ENCODE results near the gene SLC30A7.

Gene SLC30A7

GRCh38 chr1:100952104-100952745 is 56.3 kb downstream of the SLC30A7 start:
- TF ChIP-seq SIN3A (IDR thresholded peaks at IDR 0.05; ENCODE audit: borderline replicate concordance, insufficient read depth, low read length) (no peak), POLR2AphosphoS5 (IDR thresholded peaks at IDR 0.05; ENCODE audit: low read depth, low read length) (no peak), TAF1 (IDR thresholded peaks at IDR 0.05; ENCODE audit: borderline replicate concordance, insufficient read depth, low read length) (no peak), FOXP2 (optimal IDR thresholded peaks at IDR 0.05; ENCODE audit: borderline replicate concordance, extremely low read depth, extremely low read length, insufficient read depth) (no peak)
- TF ChIP-seq, protein P1, sequence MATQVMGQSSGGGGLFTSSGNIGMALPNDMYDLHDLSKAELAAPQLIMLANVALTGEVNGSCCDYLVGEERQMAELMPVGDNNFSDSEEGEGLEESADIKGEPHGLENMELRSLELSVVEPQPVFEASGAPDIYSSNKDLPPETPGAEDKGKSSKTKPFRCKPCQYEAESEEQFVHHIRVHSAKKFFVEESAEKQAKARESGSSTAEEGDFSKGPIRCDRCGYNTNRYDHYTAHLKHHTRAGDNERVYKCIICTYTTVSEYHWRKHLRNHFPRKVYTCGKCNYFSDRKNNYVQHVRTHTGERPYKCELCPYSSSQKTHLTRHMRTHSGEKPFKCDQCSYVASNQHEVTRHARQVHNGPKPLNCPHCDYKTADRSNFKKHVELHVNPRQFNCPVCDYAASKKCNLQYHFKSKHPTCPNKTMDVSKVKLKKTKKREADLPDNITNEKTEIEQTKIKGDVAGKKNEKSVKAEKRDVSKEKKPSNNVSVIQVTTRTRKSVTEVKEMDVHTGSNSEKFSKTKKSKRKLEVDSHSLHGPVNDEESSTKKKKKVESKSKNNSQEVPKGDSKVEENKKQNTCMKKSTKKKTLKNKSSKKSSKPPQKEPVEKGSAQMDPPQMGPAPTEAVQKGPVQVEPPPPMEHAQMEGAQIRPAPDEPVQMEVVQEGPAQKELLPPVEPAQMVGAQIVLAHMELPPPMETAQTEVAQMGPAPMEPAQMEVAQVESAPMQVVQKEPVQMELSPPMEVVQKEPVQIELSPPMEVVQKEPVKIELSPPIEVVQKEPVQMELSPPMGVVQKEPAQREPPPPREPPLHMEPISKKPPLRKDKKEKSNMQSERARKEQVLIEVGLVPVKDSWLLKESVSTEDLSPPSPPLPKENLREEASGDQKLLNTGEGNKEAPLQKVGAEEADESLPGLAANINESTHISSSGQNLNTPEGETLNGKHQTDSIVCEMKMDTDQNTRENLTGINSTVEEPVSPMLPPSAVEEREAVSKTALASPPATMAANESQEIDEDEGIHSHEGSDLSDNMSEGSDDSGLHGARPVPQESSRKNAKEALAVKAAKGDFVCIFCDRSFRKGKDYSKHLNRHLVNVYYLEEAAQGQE (IDR thresholded peaks at IDR 0.05; ENCODE audit: insufficient read depth in 1 of 2, low read depth in 2 of 2, low read length in 2 of 2) = no peak

GRCh38 chr1:100953960-100954730 is 58.3 kb downstream of the SLC30A7 start:
- TF ChIP-seq FOXP2 (optimal IDR thresholded peaks at IDR 0.05; ENCODE audit: borderline replicate concordance, extremely low read depth, extremely low read length, insufficient read depth) = no peak
- TF ChIP-seq SIN3A (IDR thresholded peaks at IDR 0.05; ENCODE audit: borderline replicate concordance, insufficient read depth, low read length) = no peak
- no peak for TF ChIP-seq POLR2AphosphoS5 (IDR thresholded peaks at IDR 0.05; ENCODE audit: low read depth, low read length)
- no peak for TF ChIP-seq TAF1 (IDR thresholded peaks at IDR 0.05; ENCODE audit: borderline replicate concordance, insufficient read depth, low read length)

GRCh38 chr1:100955322-100955721 is 59.4 kb downstream of the SLC30A7 start:
- no peak for TF ChIP-seq SIN3A (IDR thresholded peaks at IDR 0.05; ENCODE audit: borderline replicate concordance, insufficient read depth, low read length)
- TF ChIP-seq, protein P1 (IDR thresholded peaks at IDR 0.05; ENCODE audit: insufficient read depth in 1 of 2, low read depth in 2 of 2, low read length in 2 of 2) = no peak
- TF ChIP-seq POLR2AphosphoS5 (IDR thresholded peaks at IDR 0.05; ENCODE audit: low read depth, low read length) = no peak
- TF ChIP-seq FOXP2 (optimal IDR thresholded peaks at IDR 0.05; ENCODE audit: borderline replicate concordance, extremely low read depth, extremely low read length, insufficient read depth) = no peak
- TF ChIP-seq TAF1 (IDR thresholded peaks at IDR 0.05; ENCODE audit: borderline replicate concordance, insufficient read depth, low read length) = no peak

DNA sequence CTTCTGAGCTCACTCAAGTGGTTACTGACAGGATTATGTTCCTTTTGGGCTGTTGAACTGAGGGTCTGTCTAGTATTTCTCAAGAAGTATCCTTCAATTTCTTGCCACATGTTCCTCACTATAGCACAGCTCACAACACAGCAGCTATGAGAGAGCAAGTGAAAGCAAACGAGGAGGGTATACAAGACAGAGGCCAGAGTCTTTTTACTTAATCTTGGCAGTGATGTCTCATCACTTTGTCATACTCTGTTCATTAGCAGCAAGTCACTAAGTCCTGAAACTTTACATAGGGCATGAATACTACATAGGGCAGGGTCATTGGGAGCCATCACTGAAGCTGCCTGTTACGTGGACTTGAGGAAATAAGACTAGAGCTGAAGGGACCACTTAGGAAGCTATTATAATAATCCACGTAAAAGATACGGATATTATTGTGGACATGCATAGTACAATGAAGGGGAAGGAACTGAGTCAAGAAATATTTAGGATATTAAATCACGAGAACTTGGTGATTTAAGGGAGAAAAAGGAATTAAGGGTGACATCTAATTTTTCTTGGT is 63.7 kb downstream of the SLC30A7 start:
- TF ChIP-seq POLR2AphosphoS5 (IDR thresholded peaks at IDR 0.05; ENCODE audit: low read depth, low read length) (no peak), SIN3A (IDR thresholded peaks at IDR 0.05; ENCODE audit: borderline replicate concordance, insufficient read depth, low read length) (no peak), FOXP2 (optimal IDR thresholded peaks at IDR 0.05; ENCODE audit: borderline replicate concordance, extremely low read depth, extremely low read length, insufficient read depth) (no peak), TAF1 (IDR thresholded peaks at IDR 0.05; ENCODE audit: borderline replicate concordance, insufficient read depth, low read length) (no peak)
- TF ChIP-seq, protein P1 (IDR thresholded peaks at IDR 0.05; ENCODE audit: insufficient read depth in 1 of 2, low read depth in 2 of 2, low read length in 2 of 2) = no peak

DNA sequence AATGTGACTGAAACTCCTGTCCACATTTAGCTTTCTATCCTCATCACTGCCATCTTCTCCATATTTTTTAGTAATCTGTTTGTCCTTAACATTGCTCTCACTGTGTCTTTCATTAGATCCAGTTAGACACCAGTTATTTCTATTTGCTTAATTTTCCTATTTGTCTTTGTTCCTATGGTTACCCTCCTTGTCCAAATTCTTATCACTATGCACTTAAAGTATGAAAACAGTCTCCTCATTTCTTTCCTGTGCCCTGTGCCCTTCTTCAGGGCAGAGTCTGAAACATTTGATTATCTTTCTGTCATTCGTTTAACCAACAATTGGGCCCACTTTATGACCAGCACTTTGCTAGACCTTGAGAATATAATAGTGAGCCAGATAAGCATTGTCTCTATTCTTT is 64.2 kb downstream of the SLC30A7 start:
- TF ChIP-seq POLR2AphosphoS5 (IDR thresholded peaks at IDR 0.05; ENCODE audit: low read depth, low read length) (no peak), FOXP2 (optimal IDR thresholded peaks at IDR 0.05; ENCODE audit: borderline replicate concordance, extremely low read depth, extremely low read length, insufficient read depth) (no peak), TAF1 (IDR thresholded peaks at IDR 0.05; ENCODE audit: borderline replicate concordance, insufficient read depth, low read length) (no peak), SIN3A (IDR thresholded peaks at IDR 0.05; ENCODE audit: borderline replicate concordance, insufficient read depth, low read length) (no peak)
- TF ChIP-seq, protein P1 (IDR thresholded peaks at IDR 0.05; ENCODE audit: insufficient read depth in 1 of 2, low read depth in 2 of 2, low read length in 2 of 2) = no peak

Data from PFSK-1 (cell line).